HG02588 (cell line): Measurements from ENCODE around the gene CDC6.

Experiments
- ATAC-seq: cut with Tn5 transposase; IDR thresholded peaks from one replicate; pipeline ENCODE4 v1.9.1; 2021; ENCODE audit warnings: mild to moderate bottlenecking, moderate library complexity; ENCODE audit not compliant: unreplicated experiment

Gene CDC6

GRCh38 chr17:40350689-40351358 is 63.1 kb downstream of the CDC6 start:
- ATAC-seq = no peak

GRCh38 chr17:40351359-40352236 is 63.9 kb downstream of the CDC6 start:
- ATAC-seq = no peak

- ATAC-seq = no peak
Measured at GRCh38 chr17:40352237-40352778, 64.6 kb downstream of the CDC6 start.

GRCh38 chr17:40352779-40353394 is 65.2 kb downstream of the CDC6 start:
- no peak for ATAC-seq
